HG02852 (cell line): ENCODE data around the gene TTLL12.

ENCODE experiments used
- ATAC-seq: cut with Tn5 transposase; IDR thresholded peaks from one replicate; pipeline ENCODE4 v1.9.1; 2021; ENCODE audit warnings: mild to moderate bottlenecking, moderate library complexity; ENCODE audit not compliant: unreplicated experiment

TTLL12 gene

DNA sequence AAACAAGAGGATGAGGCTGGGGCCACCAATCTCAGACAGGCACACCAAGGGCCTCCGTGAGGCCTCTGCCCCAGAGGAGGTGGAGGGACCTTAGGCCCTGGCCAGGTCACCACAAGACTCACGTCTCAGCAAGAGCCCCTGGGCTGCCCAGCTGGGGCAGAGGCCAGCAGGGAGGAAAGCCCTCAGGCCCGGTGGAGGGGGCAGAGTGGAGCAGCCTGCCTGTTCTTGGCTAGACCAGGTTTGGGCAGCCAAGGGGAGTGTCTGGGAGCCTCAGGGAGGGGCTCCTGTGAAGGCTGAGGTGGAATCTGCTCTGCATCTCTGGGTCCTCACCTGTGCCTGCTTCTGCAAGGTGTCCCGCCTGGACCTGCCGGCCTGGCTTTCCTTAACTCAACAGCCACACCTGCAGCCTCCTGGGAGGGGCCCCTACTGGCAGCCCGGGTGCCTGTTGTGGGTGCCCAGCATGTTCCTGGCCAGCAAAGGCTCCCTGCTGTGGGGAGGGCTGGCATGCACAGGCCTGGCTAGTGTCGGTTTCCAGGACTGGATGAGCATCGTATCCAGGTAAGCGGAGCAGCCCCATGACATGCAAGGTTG lies 11.9 kb downstream of the TTLL12 start:
- ATAC-seq = no peak

- no peak for ATAC-seq
These were observed 12.8 kb downstream of the TTLL12 start for GRCh38 chr22:43173976-43174720.

GRCh38 chr22:43173566-43173965 lies 13.4 kb downstream of the TTLL12 start:
- no peak for ATAC-seq

- ATAC-seq = no peak
These were observed 14.7 kb downstream of the TTLL12 start for GRCh38 chr22:43172191-43172590.

DNA sequence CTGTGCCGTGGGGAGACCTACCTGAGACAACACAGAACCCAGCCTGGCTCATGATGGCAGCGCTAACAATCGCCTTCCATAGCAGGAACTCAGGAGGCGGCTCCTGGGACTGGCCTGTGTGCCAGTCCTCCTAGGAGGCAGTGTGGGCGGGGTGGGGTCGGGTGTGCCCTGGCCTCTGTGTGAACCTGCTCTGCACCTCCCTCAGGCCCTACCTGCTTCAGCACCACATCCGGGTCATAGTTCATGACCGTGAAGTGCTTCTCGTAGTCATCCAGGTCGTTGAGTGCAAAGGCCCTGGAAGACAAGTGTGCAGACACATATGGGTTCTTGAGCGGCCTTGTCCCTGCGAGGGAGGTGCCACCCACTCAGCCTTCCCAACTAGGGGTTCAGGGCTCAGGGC lies 15.3 kb downstream of the TTLL12 start:
- ATAC-seq = no peak

DNA sequence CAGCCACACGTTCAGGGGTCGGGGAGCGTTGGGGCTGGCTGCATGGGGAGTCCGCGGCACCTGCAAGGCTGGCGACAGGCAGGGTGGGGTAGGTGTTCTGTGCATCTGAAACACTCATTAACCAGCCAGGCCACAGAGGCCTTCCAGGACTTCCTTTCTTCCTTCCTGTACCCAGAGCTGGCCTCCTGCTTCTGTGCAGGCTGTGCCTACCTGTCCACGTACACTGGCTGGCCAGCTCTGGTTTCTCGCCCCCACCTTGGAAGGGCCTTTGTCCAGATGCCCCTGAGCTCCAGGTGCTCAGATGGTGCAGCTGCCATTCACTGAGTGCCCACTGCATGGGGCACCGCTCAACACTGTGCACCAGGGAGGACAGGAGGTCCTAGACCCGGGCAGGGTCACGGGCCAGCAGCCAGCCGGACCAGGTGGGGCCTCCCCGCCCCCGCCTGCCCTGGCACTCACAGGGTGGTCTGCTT lies 15.9 kb downstream of the TTLL12 start:
- no peak for ATAC-seq

GRCh38 chr22:43170131-43170480 lies 16.8 kb downstream of the TTLL12 start:
- no peak for ATAC-seq

GRCh38 chr22:43169310-43170130 lies 17.4 kb downstream of the TTLL12 start:
- ATAC-seq = no peak

GRCh38 chr22:43168471-43169309 lies 18.2 kb downstream of the TTLL12 start:
- no peak for ATAC-seq

GRCh38 chr22:43167001-43167589 lies 19.8 kb downstream of the TTLL12 start:
- ATAC-seq = no peak

DNA sequence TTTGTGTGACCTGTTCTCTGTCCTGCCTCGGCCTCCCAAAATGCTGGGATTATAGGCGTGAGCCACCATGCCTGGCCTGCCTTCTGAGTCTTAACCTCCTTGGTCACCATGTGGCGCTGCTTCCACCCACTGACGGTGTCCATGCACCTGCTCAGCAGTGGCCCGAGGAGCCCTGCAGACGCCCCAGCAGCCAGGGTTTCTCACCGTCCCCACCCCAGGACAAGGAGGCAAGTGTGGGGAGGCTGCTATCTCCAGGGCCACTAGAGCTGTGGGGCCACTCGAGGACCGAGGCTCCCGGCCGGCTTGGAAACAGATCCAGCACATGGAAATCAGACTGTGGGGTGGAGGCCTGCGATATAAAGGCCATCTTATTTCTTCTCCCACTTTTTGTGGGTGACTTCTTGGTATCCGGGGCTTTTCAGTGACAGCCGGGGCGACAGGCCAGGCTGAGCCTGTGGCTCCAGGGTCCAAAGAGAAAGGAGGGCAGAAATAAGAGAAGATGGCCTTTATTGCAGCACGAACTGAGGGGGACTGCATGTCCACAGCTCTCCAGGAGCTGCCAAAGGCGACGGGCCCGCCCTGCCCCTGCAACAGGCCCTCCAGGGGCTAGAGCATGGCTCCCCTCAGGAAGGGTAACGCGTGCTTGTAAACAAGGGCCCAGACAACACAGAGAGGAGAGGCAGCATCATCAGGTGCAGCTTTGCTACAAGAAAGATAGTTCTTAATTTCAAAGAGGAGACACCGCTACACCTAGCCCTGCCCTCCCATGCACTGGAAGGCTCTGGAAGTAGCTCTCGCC lies 20.6 kb downstream of the TTLL12 start:
- no peak for ATAC-seq

- no peak for ATAC-seq
These were observed 22.3 kb downstream of the TTLL12 start for GRCh38 chr22:43164636-43165035.

- no peak for ATAC-seq
These were observed 23.6 kb downstream of the TTLL12 start for GRCh38 chr22:43163241-43163795.

DNA sequence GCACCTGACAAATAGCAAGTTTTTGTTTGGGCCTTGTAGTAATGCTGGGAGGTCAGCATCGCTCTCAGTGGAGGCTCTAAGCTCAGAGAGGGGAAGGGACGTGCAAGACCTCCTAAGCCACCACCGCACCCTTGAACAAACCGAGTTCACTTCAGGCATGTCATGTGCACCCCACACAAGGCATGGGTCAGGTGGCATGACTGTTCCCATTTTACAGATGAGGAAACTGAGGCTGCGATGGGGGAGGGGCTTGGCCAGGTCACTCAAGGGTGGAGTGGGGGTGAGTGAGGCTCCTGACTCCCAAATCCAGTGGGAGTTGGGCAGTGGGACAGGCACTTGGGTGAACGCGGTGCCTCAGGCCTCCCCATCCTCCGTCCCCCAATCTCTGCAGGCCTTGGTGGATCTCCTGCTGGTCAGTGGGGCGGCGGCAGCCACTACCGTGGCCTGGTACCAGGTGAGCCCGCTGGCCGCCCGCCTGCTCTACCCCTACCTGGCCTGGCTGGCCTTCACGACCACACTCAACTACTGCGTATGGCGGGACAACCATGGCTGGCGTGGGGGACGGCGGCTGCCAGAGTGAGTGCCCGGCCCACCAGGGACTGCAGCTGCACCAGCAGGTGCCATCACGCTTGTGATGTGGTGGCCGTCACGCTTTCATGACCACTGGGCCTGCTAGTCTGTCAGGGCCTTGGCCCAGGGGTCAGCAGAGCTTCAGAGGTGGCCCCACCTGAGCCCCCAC lies 24.4 kb downstream of the TTLL12 start:
- ATAC-seq = no peak

DNA sequence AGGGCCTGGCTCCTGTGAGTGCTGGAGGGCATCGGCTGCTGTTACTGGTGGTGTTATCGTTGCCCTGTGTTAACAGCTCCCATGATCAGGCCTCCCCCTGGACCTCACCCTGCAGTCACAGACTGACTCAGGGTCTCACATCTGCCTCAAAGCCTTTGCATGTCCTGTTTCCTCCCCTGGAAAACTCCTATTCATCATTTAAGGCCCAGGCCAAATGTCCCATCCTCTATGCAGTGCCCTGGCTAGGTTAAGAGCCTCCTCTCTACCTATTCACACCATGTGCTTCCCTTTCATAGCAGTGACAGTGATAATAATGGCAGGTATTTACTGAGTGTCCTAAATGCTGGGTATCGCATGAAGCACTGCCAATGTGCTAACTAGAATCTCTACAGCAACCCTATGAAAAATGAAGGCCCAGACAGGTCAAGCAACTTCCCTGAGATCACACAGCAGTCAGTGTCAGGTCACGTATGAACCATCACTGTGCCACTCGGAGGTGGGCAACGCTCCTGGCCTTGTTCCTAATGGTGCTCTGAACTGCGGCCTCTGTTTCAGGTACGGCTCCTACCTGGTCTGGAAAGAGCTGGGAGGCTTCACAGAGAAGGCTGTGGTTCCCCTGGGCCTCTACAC lies 26.3 kb downstream of the TTLL12 start:
- no peak for ATAC-seq

- no peak for ATAC-seq
These were observed 27.3 kb downstream of the TTLL12 start for GRCh38 chr22:43159484-43160178.

- no peak for ATAC-seq
These were observed 28.0 kb downstream of the TTLL12 start for GRCh38 chr22:43158778-43159483.
